HAP-1 (cell line): ENCODE data around the gene RRP7A.

Experiments used
- DNase-seq, 2 experiments: peaks; one replicate each; pipeline ENCODE4 v3.0.0-alpha.2; 2016 to 2020; ENCODE audit warnings: low spot score in 2 of 2
- H3K27me3 ChIP-seq: fragments of 250-450 bp; sonication (Bioruptor Pico); 2 replicates; pipeline ENCODE4 v1.5.1; 2020; ENCODE audit warnings: low read depth, mild to moderate bottlenecking, moderate library complexity
- H3K36me3 ChIP-seq: fragments of 250-450 bp; sonication (Bioruptor Pico); replicated peaks from 2 replicates; pipeline ENCODE4 v1.5.1; 2020; ENCODE audit warnings: mild to moderate bottlenecking
- H3K4me1 ChIP-seq: fragments of 250-450 bp; sonication (Bioruptor Pico); 2 replicates; pipeline ENCODE4 v1.5.1; 2020; ENCODE audit warnings: mild to moderate bottlenecking
- H3K4me3 ChIP-seq: fragments of 250-450 bp; sonication (Bioruptor Pico); 2 replicates; pipeline ENCODE4 v1.5.1; 2020; ENCODE audit warnings: mild to moderate bottlenecking, moderate library complexity
- H3K9me3 ChIP-seq: fragments of 250-450 bp; sonication (Bioruptor Pico); 2 replicates; pipeline ENCODE4 v1.5.1; 2020; ENCODE audit warnings: mild to moderate bottlenecking, moderate library complexity
- in situ Hi-C: fragments of 300-500 bp; cut with MboI; formaldehyde crosslinking; loops from 3 replicates; pipeline ENCODE4 v1.14.3; 2020; ENCODE audit warnings: low sequenced_read_pairs, inconsistent platforms, mixed read lengths

The RRP7A gene

GRCh38 chr22:42470366-42471082, 49.1 kb downstream of the RRP7A start:
- DNase-seq: no peak
- in situ Hi-C loops: no loop called here
- Histone ChIP-seq H3K4me1 (no peaks in the 10 kb centered on the region), H3K9me3 (no peaks in the 10 kb centered on the region), H3K36me3 (no peaks in the 10 kb centered on the region), H3K4me3 (no peak overlapping the region), H3K27me3 (peaks cover 26% of the 10 kb centered on the region)

GRCh38 chr22:42468841-42469240, 50.8 kb downstream of the RRP7A start:
- Histone ChIP-seq H3K9me3 (no peaks in the 10 kb centered on the region), H3K27me3 (peaks cover 26% of the 10 kb centered on the region), H3K36me3 (no peaks in the 10 kb centered on the region), H3K4me3 (no peak overlapping the region), H3K4me1 (no peaks in the 10 kb centered on the region)
- in situ Hi-C loops: no loop called here
- no peak for DNase-seq

DNA sequence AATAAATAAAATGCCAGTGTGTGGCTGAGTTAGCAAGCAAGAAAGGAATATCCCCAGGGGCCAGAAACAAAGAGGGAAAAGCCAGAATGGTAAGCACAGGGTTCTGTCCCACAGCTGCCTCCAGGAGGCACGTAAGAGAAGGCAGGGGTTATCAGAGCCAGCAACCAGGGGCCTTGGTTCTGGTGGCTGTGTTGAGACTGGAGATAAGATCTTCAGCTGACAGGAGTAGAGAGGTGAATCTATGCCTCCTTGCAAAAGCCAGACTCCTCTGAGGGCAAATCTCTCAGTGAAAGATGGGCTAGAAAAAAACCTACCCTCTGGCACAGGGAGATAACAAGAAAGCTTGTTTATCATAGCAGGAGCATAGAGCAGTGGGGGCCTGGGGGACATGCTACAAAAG, 57.6 kb downstream of the RRP7A start:
- Histone ChIP-seq H3K4me1 (no peaks in the 10 kb centered on the region), H3K9me3 (no peaks in the 10 kb centered on the region), H3K27me3 (peaks cover 16% of the 10 kb centered on the region), H3K36me3 (no peaks in the 10 kb centered on the region), H3K4me3 (no peak overlapping the region)
- in situ Hi-C loops: no loop called here
- DNase-seq: no peak

DNA sequence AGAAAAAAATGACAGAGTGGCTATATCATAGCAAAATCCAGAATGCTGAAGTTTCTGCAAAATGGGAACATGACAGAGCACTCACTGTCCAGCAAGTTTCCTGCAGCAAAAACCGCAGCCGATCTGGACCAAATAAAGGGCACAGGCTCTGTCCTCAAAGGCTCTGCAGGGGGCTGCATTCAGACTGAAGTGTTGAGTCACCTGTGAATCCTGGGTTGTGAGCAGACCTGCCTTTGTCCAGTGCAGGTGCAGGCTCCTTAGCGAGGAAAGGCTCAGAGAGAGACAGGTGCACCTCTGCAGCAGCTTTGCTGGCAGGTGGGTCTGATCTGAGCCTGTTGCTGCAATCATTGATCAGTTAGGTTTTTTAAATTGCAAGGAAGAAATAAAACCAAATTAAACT, 58.1 kb downstream of the RRP7A start:
- in situ Hi-C loops: no loop called here
- H3K4me1 ChIP-seq: no peaks in the 10 kb centered on the region
- no peaks in the 10 kb centered on the region for H3K9me3 ChIP-seq
- peaks cover 20% of the 10 kb centered on the region for H3K27me3 ChIP-seq
- H3K4me3 ChIP-seq: no peak overlapping the region
- DNase-seq: no peak
- H3K36me3 ChIP-seq: no peaks in the 10 kb centered on the region
